Measurements from ENCODE around the gene RAB38. TPM values are rescaled to one million over a fixed set of nuclear protein-coding genes. Genes with fewer than 3 reads are reported as not detected.
A peak's percentile ranks its signal among the peaks of the same experiment; 100 is the strongest.

RAB38 gene
- total and polyA plus RNA-seq, 10 of the 15 experiments (the other 5 are each of a cell fraction or from before 2014, with no cell fraction given), result 8.4 to 30.5 (median 11.7) TPM

GRCh38 chr11:88193278-88193677, 18.0 kb upstream of the RAB38 start (continued):
- TF ChIP-seq RAD51 (IDR thresholded peaks at IDR 0.05), result no peak; the same call in none of the 2 replicates
- no peak for TF ChIP-seq HDAC2 (IDR thresholded peaks at IDR 0.05)
- no peak for TF ChIP-seq GABPA (IDR thresholded peaks at IDR 0.05; ENCODE audit: low read depth)
- TF ChIP-seq SMARCA5 (IDR thresholded peaks at IDR 0.05), result no peak
- no peak for TF ChIP-seq SREBF1 (IDR thresholded peaks at IDR 0.05; ENCODE audit: low read length)
- no peak for TF ChIP-seq SP1 (IDR thresholded peaks at IDR 0.05; ENCODE audit: low read depth, low read length)
- TF ChIP-seq TCF7 (IDR thresholded peaks at IDR 0.05; ENCODE audit: borderline replicate concordance), result no peak
- no peak for TF ChIP-seq E4F1 (IDR thresholded peaks at IDR 0.05; ENCODE audit: borderline replicate concordance, partially characterized antibody)
- peak; percentile 84; the same call in 1 of the 2 replicates for TF ChIP-seq ZNF217 (IDR thresholded peaks at IDR 0.05)
- TF ChIP-seq SUPT20H (IDR thresholded peaks at IDR 0.05; ENCODE audit: borderline replicate concordance, control insufficient read depth, low read depth, low read length), result no peak
- TF ChIP-seq EP300 (IDR thresholded peaks at IDR 0.05; ENCODE audit: borderline replicate concordance in 1 of 2, control insufficient read depth in 1 of 2, low read depth in 2 of 2, low read length in 2 of 2), result peak; percentile 78 to 86
- no peak for TF ChIP-seq SMAD1 (IDR thresholded peaks at IDR 0.05; ENCODE audit: low read depth, partially characterized antibody)
- TF ChIP-seq SREBF2 (IDR thresholded peaks at IDR 0.05; ENCODE audit: low read length), result no peak
- no peak for TF ChIP-seq HCFC1 (IDR thresholded peaks at IDR 0.05; ENCODE audit: low read length)
- TF ChIP-seq ZNF622 (IDR thresholded peaks at IDR 0.05), result no peak
- no peak for TF ChIP-seq CHD1 (IDR thresholded peaks at IDR 0.05; ENCODE audit: low read depth, low read length)
- TF ChIP-seq ELK1 (IDR thresholded peaks at IDR 0.05; ENCODE audit: low read depth, low read length), result no peak
- peak; percentile 31; the same call in 1 of the 2 replicates for TF ChIP-seq CREB1 (IDR thresholded peaks at IDR 0.05; ENCODE audit: low read depth)
- no peak; the same call in 1 of the 2 replicates for TF ChIP-seq STAT3 (IDR thresholded peaks at IDR 0.05; ENCODE audit: low read depth, low read length)
- no peak for TF ChIP-seq HSF1 (IDR thresholded peaks at IDR 0.05; ENCODE audit: low read depth, low read length)
- TF ChIP-seq EZH2 (IDR thresholded peaks at IDR 0.05; ENCODE audit: borderline replicate concordance, control insufficient read depth, low read depth, low read length), result no peak
- no peak for TF ChIP-seq IRF3 (IDR thresholded peaks at IDR 0.05)
- TF ChIP-seq SUZ12 (IDR thresholded peaks at IDR 0.05; ENCODE audit: unreplicated experiment), result no peak
- peak; percentile 67; the same call in 1 of the 2 replicates for TF ChIP-seq TCF12 (IDR thresholded peaks at IDR 0.05; ENCODE audit: low read depth, low read length)
- TF ChIP-seq CHD2 (IDR thresholded peaks at IDR 0.05; ENCODE audit: borderline replicate concordance, low read depth, low read length), result no peak
